ENCODE data around the gene E2F3.
"Not testable (repeated sequence)": the region's sequence is repeated elsewhere in the genome, so short reads cannot be mapped to it uniquely, and the experiment has no call there.

Gene E2F3

GRCh38 chr6:20472748-20473147, 71.1 kb downstream of the E2F3 start:
- no peak for DNase-seq

- DNase-seq, result no peak
Measured at GRCh38 chr6:20473518-20473917, 71.8 kb downstream of the E2F3 start.

- no peak for DNase-seq
Measured at GRCh38 chr6:20474874-20475542, 73.3 kb downstream of the E2F3 start.

- no peak for DNase-seq
Measured at GRCh38 chr6:20476501-20477043, 74.9 kb downstream of the E2F3 start.

- no peak for DNase-seq
Measured at GRCh38 chr6:20477485-20477884, 75.8 kb downstream of the E2F3 start.

- DNase-seq, result no peak
Measured at GRCh38 chr6:20479060-20479459, 77.4 kb downstream of the E2F3 start.

GRCh38 chr6:20479526-20479925, 77.8 kb downstream of the E2F3 start:
- DNase-seq, result no peak

- DNase-seq, result no peak
Measured at GRCh38 chr6:20481281-20481680, 79.6 kb downstream of the E2F3 start.

GRCh38 chr6:20483887-20484497, 82.3 kb downstream of the E2F3 start:
- DNase-seq, result no peak

- no peak for DNase-seq
Measured at GRCh38 chr6:20486641-20487040, 85.0 kb downstream of the E2F3 start.

GRCh38 chr6:20487669-20488375, 86.1 kb downstream of the E2F3 start:
- DNase-seq, result no peak

GRCh38 chr6:20490591-20490990, 88.9 kb downstream of the E2F3 start:
- no peak for DNase-seq

GRCh38 chr6:20492099-20492498, 90.4 kb downstream of the E2F3 start:
- DNase-seq, result no peak

GRCh38 chr6:20497216-20498040, 95.7 kb downstream of the E2F3 start:
- DNase-seq, result no peak

GRCh38 chr6:20498041-20498385, 96.3 kb downstream of the E2F3 start:
- DNase-seq, result no peak

GRCh38 chr6:20509212-20509611, 107.5 kb downstream of the E2F3 start:
- no peak for DNase-seq

GRCh38 chr6:20511852-20512251, 110.2 kb downstream of the E2F3 start:
- no peak for DNase-seq

- not testable (repeated sequence) for DNase-seq
Measured at GRCh38 chr6:20525208-20525607, 123.5 kb downstream of the E2F3 start.

GRCh38 chr6:20529086-20529448, 127.4 kb downstream of the E2F3 start:
- not testable (repeated sequence) for DNase-seq

- DNase-seq, result no peak
Measured at GRCh38 chr6:20532881-20533280, 131.2 kb downstream of the E2F3 start.

- no peak for DNase-seq
Measured at GRCh38 chr6:20533746-20534294, 132.1 kb downstream of the E2F3 start.

GRCh38 chr6:20534295-20535262, 132.9 kb downstream of the E2F3 start, which contains the start of gene CDKAL1:
TSS of gene CDKAL1 (plus strand) at chr6:20534457. CDS start at chr6:20546351, 11,894 bp downstream.
- peak; percentile 91 for DNase-seq

Data from stimulated activated CD4-positive, alpha-beta T cell treated with anti-CD3 and anti-CD28 coated beads, Interleukin-1b, Interleukin-23, amount 100 ng/mL, for 48 hours (primary cell).